ENCODE measurements around the gene CSF2RB.
"Not testable (repeated sequence)": the region's sequence is repeated elsewhere in the genome, so short reads cannot be mapped to it uniquely, and the experiment has no call there.

Gene CSF2RB

DNA sequence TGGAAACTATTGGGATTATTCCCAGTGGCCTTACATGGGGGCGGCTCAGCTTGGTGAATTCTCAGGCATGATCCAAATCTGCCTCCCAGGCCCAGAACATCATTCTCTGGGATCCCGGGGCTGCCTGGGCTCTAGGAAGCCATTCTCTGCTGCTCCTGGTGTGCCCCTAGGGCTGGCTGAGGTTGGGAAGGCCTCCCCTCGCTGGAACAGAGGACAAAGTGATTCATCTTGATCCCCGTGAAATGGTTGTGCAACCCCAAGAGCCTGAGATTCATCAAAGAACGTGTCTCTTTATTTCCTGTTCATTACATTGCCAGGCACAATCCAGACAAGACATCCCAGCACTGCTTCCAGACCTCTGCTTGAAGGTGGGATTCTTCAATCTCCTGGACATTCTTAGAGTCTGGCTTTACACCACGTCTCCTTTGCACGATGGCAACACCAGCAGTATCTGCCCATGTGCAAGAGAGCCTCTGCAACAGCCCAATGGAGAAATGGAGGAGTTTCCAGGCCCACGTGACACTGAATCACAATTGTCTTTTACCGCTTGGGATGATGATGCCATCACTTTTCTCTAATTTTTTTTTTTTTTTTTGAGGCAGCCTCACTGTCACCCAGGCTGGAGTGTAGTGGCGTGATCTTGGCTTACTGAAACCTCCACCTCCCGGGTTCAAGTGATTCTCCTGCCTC, 53.6 kb downstream of the CSF2RB start:
- DNase-seq (ENCODE audit: low spot score): no peak

DNA sequence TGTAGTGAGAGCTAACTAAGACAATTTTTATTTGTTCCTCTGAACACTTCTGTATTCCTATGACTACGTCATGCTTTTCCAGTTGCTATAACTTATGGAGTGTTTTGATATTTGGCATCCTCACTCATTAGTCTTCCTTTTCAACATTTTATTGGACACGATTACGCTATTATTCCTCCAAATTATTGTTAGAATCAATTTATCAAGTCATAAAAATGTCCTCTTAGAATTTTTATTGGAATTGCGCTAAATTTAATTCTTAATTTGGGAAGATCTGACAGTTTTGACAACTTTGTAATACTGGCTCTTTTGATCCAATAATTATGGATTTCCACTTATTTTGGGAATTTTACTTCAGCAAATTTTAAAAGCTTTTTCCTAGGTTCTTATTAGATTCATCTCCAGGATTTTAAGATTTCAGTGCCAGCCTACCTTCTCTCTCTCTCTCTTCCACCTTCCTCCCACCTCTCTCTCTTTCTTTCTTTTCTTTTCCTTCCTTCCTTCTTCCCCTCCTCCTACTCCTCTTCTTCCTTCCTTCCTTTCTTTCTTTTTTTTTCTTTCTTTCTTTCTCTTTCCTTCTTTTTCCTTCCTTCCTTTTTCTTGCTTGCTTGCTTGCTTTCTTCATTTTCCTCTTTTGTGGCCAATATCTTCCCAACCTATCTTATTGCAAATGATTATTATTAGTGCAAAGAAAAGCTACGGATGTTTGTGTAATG, 55.0 kb downstream of the CSF2RB start:
- no peak for DNase-seq (ENCODE audit: low spot score)

DNA sequence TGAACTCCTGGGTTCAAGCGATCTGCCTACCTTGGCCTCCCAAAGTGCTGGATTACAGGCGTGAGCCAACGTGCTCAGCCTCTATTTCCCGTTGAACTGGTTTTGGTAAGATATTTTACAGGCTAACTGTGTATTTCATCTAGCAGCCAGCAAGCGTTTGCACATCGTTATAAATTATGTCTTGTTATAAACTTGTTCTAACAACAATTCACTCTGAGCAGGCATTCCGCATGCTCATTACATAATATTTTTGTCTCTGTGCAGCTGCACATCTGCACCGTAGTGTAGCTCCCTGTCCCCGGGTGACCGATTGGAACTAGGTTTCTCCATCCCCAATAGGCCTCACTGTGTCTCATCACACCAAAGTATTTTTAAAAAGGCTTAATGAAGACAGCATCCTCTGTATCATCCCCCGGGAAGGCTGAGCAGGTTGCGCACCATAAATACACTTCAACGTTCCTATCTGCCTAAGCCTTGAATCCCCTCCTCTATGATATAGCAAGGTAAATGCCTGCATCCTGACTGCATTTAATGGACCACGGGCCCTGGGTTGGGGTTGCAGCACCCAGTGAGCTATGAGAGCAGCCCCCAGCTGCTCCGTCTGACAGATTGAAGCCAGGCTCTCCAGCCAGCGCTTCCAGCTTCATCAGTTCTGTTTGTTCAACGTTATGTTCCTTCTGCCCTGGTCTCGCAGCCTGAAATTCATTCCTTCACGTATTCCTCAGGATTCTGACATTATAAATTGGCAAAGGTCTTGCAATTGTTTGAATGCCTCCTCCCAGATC, 58.1 kb downstream of the CSF2RB start:
- no peak for DNase-seq (ENCODE audit: low spot score)

DNA sequence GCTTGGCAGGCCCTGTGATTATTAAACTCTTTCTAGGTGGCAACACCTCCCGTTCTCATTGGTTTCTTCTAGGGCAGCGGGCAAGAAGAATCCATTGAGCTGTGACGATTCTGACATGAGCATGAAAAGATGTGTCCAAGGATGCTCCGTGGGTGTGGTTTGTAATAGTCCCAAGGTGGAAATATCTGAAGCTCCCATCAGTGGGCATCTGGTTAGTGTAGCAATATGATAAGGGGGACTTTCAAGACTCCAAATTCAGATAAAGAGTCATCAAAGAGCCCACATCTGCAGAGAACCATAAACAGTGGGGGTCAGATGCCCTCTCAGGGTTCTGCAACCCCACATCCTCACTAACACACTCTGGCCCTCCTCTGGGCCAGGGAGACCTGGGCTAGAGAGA, 63.2 kb downstream of the CSF2RB start:
- no peak for DNase-seq (ENCODE audit: low spot score)

DNA sequence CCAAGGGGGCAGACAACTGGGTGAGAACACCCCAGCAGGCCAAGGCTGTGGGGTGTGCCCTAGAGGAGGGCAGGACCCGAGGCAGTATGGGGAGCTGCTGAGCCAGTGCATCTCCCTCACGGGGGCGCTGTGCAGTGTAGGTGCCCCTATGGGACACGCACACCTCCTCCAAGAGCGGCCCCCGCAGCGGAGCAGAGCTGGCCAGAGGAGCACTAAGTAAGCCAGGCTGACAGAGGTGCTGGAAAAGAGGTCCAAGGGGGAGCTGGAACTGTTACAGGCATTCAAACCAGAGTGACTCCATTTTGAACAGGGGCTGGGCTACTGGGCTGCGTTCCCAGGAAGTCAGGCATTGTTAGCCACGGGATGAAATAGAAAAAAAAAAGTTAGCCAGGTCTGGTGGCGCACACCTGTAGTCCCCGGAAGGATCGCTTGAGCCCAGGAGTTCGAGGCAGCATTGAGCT, 64.0 kb downstream of the CSF2RB start:
- peak; percentile 29 for DNase-seq (ENCODE audit: low spot score)

DNA sequence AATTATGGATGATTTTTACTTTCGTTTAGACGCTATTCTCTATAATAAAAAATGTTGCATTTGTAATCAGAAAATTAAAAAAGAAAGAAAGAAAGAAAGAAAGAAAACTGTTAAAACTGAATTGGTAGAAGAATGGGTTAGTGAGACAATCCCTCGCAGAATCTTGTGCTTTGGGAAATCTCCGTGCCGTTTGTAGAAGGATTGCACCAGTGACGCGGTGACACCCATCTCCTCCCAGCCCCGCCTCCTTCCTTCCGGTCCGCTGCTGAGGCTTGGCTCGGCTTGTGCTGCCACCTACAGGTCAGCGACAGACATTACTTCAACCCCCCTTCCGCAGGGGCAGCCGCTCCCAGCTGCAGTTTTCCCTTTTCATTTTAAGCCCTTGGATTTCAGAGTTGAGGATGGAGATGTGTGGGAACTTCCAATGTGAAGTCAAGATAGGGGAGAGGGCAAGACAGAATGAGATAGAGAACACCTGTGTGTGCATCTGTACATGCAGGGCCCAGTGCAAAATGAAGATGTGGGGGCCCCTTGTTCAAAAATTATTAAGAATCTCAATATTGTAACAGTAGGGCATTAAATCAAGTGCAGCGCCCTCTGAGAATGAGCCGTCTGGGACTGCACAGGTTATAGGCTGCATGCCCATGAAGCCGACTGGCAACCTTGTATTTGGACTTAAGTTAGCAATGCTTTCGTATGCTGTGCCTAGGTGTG, 64.7 kb downstream of the CSF2RB start:
- peak; percentile 86 for DNase-seq (ENCODE audit: low spot score)

DNA sequence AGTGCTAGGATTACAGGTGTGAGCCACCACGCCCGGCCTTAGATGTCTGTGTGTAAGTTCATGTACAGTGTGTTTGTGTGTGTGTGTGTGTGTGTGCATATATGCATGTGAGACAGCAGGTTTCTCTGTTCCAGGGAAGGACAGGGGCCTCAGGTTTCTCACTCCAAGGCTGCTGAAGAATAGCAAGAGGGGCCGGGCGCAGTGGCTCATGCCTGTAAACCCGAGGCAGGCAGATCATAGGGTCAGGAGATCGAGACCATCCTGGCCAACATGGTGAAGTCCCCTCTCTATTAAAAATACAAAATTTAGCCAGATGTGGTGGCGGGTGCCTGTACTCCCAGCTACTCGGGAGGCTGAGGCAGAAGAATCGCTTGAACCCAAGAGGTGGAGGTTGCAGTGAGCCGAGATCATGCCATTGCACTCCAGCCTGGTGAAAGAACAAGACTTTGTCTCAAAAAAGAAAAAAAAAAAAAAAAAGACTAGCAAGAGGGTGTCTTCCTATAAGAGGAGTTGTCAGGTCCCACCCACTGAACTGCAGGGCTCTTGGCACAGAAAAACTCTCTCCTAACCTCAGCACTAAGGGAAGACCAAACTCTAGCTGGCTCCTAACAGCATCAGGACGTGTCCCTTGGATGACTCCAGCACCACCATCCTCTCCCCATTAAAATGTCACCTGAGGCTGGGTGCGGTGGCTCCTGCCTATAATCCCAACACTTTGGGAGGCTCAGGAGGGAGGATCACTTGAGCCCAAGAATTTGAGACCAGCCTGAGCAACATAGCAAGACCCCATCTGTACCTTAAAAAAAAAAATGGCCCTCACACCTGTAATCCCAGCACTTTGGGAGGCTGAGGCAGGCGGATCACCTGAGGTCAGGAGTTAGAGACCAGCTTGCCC, 65.8 kb downstream of the CSF2RB start:
- DNase-seq (ENCODE audit: low spot score): no peak

DNA sequence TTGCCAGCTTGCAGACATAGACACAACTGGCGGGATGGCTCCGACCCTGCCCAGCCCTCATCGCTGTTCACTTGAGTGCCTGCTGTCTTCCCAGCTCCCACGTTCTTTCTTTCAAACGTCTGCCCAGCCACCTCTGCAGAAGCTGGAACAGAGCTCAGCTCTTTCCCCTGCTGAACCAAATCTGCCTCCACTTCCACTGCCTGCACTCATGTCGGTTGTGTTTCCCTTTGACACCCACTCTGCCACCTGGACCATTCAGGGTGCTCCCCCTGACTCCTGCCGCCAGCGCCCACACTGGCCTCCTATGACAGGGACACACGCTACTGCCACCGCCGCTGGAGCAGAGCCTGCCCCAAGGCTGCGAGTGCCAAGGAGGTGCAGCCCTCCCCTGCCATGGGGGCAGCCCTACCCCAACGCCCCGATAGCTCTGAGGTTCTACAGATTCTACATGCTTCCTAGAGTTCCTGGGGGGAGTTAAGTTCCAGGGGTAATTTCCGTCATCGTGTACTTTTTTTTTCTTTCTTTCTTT, 67.9 kb downstream of the CSF2RB start:
- no peak for DNase-seq (ENCODE audit: low spot score)

DNA sequence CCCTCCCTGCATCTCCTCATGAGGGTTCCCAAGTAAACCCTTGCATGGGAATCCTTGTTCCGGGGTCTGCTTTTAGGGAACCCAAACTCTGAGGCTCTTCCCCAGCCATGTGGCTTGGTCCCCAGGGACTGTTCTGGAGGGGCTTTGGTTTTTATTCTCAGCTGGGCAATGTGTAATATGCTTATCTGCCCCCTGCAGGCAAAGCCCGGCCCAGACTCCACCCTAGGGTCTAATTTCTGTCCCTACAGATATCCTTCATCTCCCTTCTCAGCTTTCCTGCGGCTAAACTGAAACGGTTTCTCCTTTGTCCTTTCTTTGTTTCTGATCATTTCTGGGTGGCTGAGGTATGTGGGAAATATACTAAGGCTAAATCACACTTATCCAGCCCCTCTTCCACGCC, 68.7 kb downstream of the CSF2RB start:
- no peak for DNase-seq (ENCODE audit: low spot score)

DNA sequence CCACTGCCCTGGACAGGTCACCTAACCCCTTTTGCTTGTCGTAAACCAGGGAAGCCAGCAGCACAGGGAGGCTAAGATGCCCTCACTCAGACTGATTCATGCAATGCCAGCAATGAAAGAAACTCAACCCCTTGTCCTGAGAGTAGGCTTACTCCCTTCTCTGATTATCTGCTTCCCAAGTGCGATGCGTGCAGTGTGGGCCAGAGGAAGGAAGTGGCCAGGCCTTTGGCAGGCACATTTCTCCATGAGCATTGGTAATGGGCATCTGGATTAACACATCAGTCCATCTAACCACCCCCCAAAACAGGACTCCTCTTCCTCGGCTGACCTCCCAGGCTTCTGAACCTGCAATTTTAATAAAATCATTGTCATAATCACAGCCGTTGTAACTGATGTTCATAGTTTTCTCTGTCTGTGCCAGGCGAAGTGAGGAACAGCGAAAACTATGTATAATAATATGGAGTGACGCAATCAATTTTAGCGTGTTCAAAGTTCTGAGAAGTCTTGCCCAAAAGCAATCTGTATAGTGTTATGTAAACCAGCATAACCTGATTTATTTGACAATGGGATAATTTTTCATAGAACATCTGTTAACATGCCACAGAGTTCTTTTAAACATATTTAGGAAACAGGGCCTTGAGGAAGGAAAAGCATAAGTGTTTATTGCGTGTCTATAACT, 71.9 kb downstream of the CSF2RB start:
- no peak for DNase-seq (ENCODE audit: low spot score)

DNA sequence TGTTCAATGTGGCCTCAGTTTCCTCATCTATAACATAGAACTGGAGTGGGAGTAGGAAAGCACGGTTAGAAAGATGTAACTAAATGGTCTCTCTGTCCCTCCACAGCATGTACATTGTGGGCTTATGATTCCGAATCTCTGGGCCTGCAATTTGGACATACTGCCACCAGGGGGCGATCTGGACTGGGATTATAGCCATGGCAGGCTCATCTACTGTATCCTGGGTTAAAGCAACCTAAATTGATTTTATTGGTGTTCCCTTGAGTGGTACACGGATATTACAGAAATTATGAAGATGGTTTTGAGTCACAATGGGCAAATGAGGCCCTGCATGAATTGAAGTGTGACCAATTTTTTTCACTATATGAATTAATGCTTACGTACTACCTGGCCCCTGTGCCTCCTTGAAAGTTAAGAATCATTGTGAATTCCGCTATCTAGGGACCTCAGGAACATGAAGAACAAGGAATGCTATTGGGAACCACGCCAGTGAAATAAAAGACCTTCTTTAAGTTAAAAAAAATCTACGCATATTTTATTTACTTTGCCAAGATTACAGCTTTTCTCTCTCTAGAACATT, 72.9 kb downstream of the CSF2RB start:
- DNase-seq (ENCODE audit: low spot score): no peak

DNA sequence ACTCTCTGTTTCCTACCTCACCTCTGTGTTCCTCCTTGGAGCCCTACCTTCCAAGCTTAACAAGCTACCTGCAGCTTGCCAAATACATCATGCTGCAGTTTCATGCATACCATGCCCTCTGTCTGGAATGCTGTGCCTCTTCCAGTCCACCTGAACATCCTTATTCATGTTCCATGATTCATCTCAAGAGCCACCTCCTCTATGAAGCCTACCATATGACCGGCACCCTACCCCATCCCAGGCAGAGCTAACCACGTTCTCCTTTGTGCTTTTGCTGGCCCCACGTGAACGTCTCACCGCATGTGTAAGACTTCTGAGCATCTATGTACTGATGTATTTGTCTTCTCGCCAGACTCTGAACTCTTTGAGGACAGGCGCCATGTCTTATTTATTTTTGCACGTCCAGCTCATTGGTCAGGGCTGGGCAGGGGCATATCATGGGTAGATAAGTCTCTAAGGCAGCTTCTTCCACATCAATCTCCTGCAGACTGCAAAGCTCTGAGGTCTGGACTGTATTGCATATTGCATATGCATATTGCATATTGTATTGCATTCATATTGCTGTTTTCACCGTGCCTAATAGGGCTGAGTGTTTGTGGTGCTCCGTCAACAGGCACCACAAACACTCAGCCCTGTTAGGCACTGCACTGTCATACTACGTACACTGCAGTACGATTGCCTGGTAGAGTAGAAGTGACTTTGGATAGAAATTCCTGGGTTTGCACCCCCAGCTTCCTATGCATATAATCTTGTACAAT, 74.8 kb downstream of the CSF2RB start:
- DNase-seq (ENCODE audit: low spot score): no peak

DNA sequence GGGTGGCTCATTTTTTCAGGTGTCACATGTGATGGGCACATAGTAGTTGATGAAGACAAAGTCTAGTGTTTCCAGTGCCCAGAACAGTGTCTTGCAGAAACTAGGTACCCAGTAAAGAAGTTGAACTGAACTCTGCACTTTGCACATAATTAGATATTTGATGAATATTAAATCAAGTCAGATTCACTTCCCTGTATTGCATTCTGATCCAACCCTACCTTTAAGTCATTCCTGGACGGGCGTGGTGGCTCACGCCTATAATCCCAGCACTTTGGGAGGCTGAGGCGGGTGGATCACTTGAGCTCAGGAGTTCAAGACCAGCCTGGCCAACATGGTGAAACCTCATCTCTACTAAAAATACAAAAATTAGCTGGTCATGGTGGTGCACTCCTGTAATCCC, 75.6 kb downstream of the CSF2RB start:
- not testable (repeated sequence) for DNase-seq (ENCODE audit: low spot score)
